GM12872 (cell line): Measurements from ENCODE around the gene TRIM65.

Experiments
- CTCF ChIP-seq: IDR thresholded peaks from 3 replicates; pipeline ENCODE4 v1.5.1; 2011; ENCODE audit warnings: low read depth, mild to moderate bottlenecking, low read length, moderate library complexity; ENCODE audit not compliant: insufficient read depth

TRIM65 gene

GRCh38 chr17:75908201-75908600 is 11.4 kb upstream of the TRIM65 start:
- no peak for TF ChIP-seq CTCF

- no peak for TF ChIP-seq CTCF
These were observed 9.6 kb upstream of the TRIM65 start for GRCh38 chr17:75906143-75906884.

- TF ChIP-seq CTCF = peak; percentile 87
These were observed 8.2 kb upstream of the TRIM65 start, which contains the start of gene MRPL38 for GRCh38 chr17:75904749-75905521. MRPL38 (minus strand) TSS chr17:75904884; CDS start chr17:75904875, 9 bp downstream.

- TF ChIP-seq CTCF = no peak
These were observed 5.7 kb upstream of the TRIM65 start for GRCh38 chr17:75902406-75902805.

- TF ChIP-seq CTCF = no peak
These were observed 5.0 kb upstream of the TRIM65 start for GRCh38 chr17:75901727-75902126.

GRCh38 chr17:75900691-75901533 is 4.2 kb upstream of the TRIM65 start:
- no peak for TF ChIP-seq CTCF
